GM21723 (cell line): Measurements from ENCODE around the gene STRC.
"Not testable (repeated sequence)": the region's sequence is repeated elsewhere in the genome, so short reads cannot be mapped to it uniquely, and the experiment has no call there.

ENCODE experiments used
- ATAC-seq: cut with Tn5 transposase; IDR thresholded peaks from one replicate; pipeline ENCODE4 v1.9.1; 2021; ENCODE audit warnings: mild to moderate bottlenecking, moderate library complexity; ENCODE audit not compliant: unreplicated experiment

STRC gene

DNA sequence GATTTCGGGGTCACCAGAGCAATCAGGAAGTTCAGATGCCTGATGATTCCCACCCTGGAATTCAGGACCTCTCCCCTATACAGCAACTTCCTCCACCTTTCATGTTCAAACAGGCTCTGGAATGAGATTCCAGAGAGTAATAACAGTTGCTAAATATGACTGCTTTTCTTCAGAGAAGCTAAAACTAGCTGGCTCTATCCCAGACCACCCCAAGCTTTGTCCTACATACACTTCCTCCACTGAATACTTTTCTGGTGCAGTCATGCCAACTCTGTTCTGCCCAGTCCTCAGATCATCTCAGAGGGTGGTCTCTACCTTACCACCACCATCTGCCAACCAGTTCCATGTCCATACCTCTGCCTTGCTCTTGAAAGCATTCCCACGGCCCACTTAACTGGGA is 52.0 kb downstream of the STRC start:
- not testable (repeated sequence) for ATAC-seq

DNA sequence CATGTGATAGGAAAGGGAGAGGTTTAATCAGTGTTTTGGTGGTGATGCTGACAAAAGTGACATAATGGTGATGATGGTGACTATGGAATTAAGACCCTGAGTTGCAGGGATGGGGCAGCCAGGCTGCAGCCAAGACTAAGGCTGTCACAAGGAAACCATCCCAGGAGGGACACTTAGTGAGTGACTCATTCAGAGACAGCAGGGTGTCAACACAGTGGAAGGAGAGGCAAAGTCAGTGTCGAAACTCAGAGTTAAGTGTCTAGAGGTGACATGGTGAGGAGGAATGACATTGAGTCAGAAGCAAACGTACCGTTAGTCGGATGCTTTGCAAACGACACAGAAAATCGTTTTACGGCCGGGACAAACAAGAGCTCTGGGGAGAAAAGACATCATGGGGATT is 54.8 kb downstream of the STRC start:
- not testable (repeated sequence) for ATAC-seq

DNA sequence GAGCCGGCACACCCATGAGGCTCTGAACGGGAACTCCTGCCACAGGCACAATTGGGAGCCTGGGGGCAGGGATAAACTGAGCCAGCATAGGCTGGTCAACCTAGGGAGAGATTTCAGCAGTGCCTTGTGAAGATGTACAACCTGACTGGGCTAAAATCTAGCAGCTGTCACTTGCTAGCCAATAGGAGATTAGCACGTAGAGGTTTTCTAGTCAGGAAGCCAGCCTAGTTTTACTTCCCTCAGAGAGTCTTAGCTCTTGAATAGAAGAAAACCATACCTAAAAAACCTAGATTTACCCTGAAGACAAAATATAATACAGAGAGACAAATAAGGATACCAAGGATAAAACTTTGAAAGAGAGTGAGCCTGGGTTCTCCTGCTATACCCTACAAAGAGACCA is 55.8 kb downstream of the STRC start:
- ATAC-seq, result not testable (repeated sequence)

DNA sequence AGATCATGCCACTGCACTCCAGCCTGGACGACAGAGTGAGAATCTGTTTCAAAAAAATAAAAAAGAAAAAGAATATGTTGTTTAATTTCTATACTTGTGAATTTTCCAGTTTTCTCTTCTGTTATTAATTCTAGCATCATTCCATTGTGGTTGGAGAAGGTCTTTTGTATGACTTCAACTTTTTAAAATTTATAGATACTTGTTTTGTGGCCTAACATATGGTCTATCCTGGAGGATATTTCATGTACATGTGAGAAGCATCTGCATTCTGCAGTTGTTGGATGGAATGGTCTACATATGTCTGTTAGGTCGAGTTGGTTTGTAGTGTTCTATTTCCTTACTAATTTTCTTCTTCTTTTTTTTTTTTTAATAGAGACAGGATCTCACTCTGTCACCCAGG is 65.6 kb downstream of the STRC start:
- no peak for ATAC-seq

DNA sequence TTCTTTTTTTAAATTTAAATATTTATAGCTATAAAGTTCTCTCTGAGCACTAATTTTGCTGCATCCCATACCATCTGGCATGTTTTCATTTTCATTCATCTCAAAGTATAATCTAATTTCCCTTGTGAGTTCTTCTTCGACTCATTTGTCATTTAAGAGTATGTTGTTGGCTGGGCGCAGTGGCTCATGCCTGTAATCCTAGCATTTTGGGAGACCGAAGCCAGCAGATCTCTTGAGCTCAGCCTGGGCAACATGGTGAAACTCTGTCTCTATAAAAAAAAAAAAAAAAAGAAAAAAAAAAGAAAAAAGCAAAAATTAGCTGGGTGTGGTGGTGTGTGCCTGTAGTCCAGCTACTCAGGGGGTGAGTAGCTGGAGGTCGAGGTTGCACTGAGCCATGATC is 66.3 kb downstream of the STRC start:
- no peak for ATAC-seq

DNA sequence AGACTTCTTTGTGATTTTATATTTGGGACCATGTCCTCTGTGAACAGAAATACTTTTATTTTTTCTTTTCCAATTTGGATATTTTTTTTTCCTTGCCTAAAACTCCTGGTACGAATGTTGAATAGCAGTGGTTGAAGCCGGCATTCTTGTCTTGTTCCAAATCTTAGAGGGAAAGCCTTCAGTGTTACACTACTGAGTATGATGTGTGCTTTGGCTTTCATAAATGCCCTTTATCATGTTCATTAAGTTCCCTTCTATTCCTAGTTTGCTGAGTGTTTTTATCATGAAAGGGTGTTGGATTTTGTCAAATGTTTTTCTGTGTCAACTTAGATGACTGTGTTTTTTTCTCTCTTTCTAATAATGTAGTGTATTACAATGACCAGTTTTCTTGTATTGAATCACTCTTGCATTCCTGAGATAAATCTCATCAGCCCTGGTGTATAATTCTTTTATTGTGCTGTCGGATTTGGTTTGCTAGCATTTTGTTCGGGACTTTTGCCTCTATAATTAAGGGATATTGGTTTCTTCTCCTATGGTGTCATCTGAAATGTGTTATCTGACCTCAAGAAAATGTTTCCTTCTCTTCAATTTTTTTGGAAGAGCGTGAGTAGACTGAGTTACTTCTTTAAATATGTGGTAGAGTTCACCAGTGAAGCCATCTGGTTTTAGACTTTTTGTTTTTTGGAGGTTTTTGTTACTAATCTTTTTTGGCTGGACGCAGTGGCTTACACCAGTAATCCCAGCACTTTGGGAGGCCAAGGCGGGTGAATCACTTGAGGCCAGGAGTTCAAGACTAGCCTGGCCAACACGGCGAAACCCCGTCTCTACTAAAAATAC is 67.9 kb downstream of the STRC start:
- no peak for ATAC-seq
